Sigmoid colon (tissue), 4 donors: ENCODE measurements around the gene CCDC71.

ENCODE experiments used
- CTCF ChIP-seq, 4 experiments: fragments of 450-650 bp in 3 of 4; fragments of 200-600 bp in 1 of 4; IDR thresholded peaks; one replicate each; pipeline ENCODE4 v1.5.1; 2016 to 2019; ENCODE audit warnings: antibody characterized with exemption in 4 of 4, mild to moderate bottlenecking in 3 of 4, moderate library complexity in 2 of 4
- EP300 ChIP-seq, 4 donors: sonication (generic); formaldehyde crosslinking; IDR thresholded peaks; one replicate each; pipeline ENCODE4 v1.6.1; 2017; ENCODE audit warnings: antibody characterized with exemption in 4 of 4
- POLR2A ChIP-seq, 2 donors: fragments of 450-650 bp; IDR thresholded peaks; one replicate each; pipeline ENCODE4 v1.6.1; 2016; ENCODE audit warnings: antibody characterized with exemption in 2 of 2, mild to moderate bottlenecking in 2 of 2, moderate library complexity in 2 of 2
- POLR2AphosphoS5 ChIP-seq, 4 donors: sonication (generic); formaldehyde crosslinking; IDR thresholded peaks; one replicate each; pipeline ENCODE4 v1.6.1; 2017; ENCODE audit warnings: antibody characterized with exemption in 4 of 4

GRCh38 chr3:49135499-49135898 lies 30.6 kb downstream of the CCDC71 start:
- TF ChIP-seq POLR2A (IDR thresholded peaks at IDR 0.05) (no peak), EP300 (IDR thresholded peaks at IDR 0.05) (no peak), CTCF (IDR thresholded peaks at IDR 0.05) (no peak), POLR2AphosphoS5 (IDR thresholded peaks at IDR 0.05) (no peak)
